HEK293T (cell line): ENCODE results near the gene ZNF474.

Experiments used
- ARNT ChIP-seq: fragments of 450-650 bp; IDR thresholded peaks from 2 replicates; pipeline ENCODE4 v1.6.1; 2017; ENCODE audit warnings: mild to moderate bottlenecking
- BHLHE40 ChIP-seq: fragments of 450-650 bp; IDR thresholded peaks from 2 replicates; pipeline ENCODE4 v1.6.1; 2016; ENCODE audit warnings: mild to moderate bottlenecking, moderate library complexity, borderline replicate concordance
- ELF4 ChIP-seq: fragments of 450-650 bp; IDR thresholded peaks from 2 replicates; pipeline ENCODE4 v1.6.1; 2017; ENCODE audit warnings: antibody characterized with exemption
- FOXA1 ChIP-seq: fragments of 450-650 bp; IDR thresholded peaks from 2 replicates; pipeline ENCODE4 v1.6.1; 2016; ENCODE audit warnings: mild to moderate bottlenecking
- FOXK2 ChIP-seq: fragments of 450-650 bp; IDR thresholded peaks from 2 replicates; pipeline ENCODE4 v1.6.1; 2016; ENCODE audit warnings: mild to moderate bottlenecking
- FOXM1 ChIP-seq: fragments of 450-650 bp; IDR thresholded peaks from 2 replicates; pipeline ENCODE4 v1.6.1; 2017; ENCODE audit warnings: mild to moderate bottlenecking, borderline replicate concordance
- HDGF ChIP-seq: fragments of 450-650 bp; IDR thresholded peaks from 2 replicates; pipeline ENCODE4 v1.6.1; 2017; ENCODE audit warnings: antibody characterized with exemption, borderline replicate concordance
- LEF1 ChIP-seq: fragments of 450-650 bp; IDR thresholded peaks from 2 replicates; pipeline ENCODE4 v1.6.1; 2017; ENCODE audit warnings: mild to moderate bottlenecking, borderline replicate concordance
- NFRKB ChIP-seq: fragments of 450-650 bp; IDR thresholded peaks from 2 replicates; pipeline ENCODE4 v1.6.1; 2016; ENCODE audit warnings: mild to moderate bottlenecking, moderate library complexity
- PKNOX1 ChIP-seq: fragments of 450-650 bp; IDR thresholded peaks from 2 replicates; pipeline ENCODE4 v1.6.1; 2016
- SP1 ChIP-seq: fragments of 450-650 bp; IDR thresholded peaks from 2 replicates; pipeline ENCODE4 v1.6.1; 2017
- TARDBP ChIP-seq: fragments of 450-650 bp; IDR thresholded peaks from 2 replicates; pipeline ENCODE4 v1.6.1; 2016
- ZNF384 ChIP-seq: fragments of 450-650 bp; IDR thresholded peaks from 2 replicates; pipeline ENCODE4 v1.6.1; 2016

DNA sequence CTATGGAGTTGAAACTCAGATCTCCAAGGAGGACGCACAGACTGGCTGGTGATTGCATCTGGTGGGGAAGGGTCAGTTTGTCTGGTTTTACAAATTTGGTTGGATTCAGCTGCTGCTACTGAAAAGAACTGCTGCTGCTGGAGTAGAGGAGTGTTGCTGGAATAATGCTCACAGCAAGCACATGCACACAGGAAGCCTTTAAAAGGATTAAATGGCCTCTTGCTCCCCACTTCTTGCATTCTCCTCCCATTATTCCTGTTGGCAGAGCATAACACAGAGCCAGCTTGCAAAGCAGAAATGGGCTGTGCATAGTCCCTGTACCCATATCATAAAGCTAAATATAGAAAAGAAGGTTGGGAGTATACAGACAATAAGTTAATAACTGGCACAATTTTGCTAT lies 16.6 kb downstream of the ZNF474 start:
- TF ChIP-seq TARDBP (no peak), ELF4 (no peak), LEF1 (no peak), ARNT (no peak), FOXM1 (no peak), ZNF384 (no peak), FOXA1 (no peak), NFRKB (no peak), HDGF (no peak), SP1 (no peak), PKNOX1 (no peak), BHLHE40 (no peak), FOXK2 (no peak)
